A549 treated with AZD9567 at 1 μM for 4 hours (cell line): Measurements from ENCODE around the gene TXNIP. TPM values are rescaled to one million over a fixed set of nuclear protein-coding genes. Genes with fewer than 3 reads are reported as not detected.

Experiments
- total RNA-seq: library from RNA; stranded (reverse); fragments of 200-300 nt; extraction: Qiagen RNA extraction; gene quantifications from 5 replicates; pipeline ENCODE4 v1.2.3, GENCODE V29; 2022; ENCODE audit not compliant: insufficient read depth

Gene TXNIP, protein sequence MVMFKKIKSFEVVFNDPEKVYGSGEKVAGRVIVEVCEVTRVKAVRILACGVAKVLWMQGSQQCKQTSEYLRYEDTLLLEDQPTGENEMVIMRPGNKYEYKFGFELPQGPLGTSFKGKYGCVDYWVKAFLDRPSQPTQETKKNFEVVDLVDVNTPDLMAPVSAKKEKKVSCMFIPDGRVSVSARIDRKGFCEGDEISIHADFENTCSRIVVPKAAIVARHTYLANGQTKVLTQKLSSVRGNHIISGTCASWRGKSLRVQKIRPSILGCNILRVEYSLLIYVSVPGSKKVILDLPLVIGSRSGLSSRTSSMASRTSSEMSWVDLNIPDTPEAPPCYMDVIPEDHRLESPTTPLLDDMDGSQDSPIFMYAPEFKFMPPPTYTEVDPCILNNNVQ
- total RNA-seq = 0.14 to 2.3 TPM (median 0.22 TPM) in 5 replicates

GRCh38 chr1:145996433-145997015, at the start of gene TXNIP:
Gene TXNIP (minus strand): TSS chr1:145996579. CDS start chr1:145996266, 313 bp downstream.

GRCh38 chr1:146021622-146022402, 25.4 kb upstream of the TXNIP start, which contains the start of gene HJV:
Gene HJV (minus strand): TSS chr1:146021735. CDS start chr1:146020231, 1,504 bp downstream.

GRCh38 chr1:145964328-145965118, 31.9 kb downstream of the TXNIP start, which contains the start of the genes ANKRD34A and POLR3GL:
Gene ANKRD34A (minus strand): TSS chr1:145964575. CDS start chr1:145961759, 2,816 bp downstream.
Gene POLR3GL (plus strand): TSS chr1:145964690. CDS start chr1:145974866, 10,176 bp downstream.

GRCh38 chr1:145957443-145958319, 38.7 kb downstream of the TXNIP start, which contains the start of gene LIX1L:
Gene LIX1L (minus strand): TSS chr1:145958017. CDS start chr1:145957927, 90 bp downstream.

Other genes starting within 250 kb of the TXNIP start
- gene RNF115, start 172.5 kb downstream of the TXNIP start, total RNA-seq = 12.3 to 15.7 TPM (median 12.3 TPM) in 5 replicates
- 33.2 to 43.4 TPM (median 36.7 TPM) in 5 replicates for gene POLR3C, start 172.4 kb downstream of the TXNIP start, total RNA-seq
- 5.1 to 6.4 TPM (median 5.9 TPM) in 5 replicates for gene NUDT17, start 150.9 kb downstream of the TXNIP start, total RNA-seq
- gene PIAS3, start 137.5 kb downstream of the TXNIP start, total RNA-seq = 31.8 to 47.9 TPM (median 37.4 TPM) in 5 replicates
- gene ANKRD35, start 110.7 kb downstream of the TXNIP start, total RNA-seq = not detected in 5 replicates
- gene ITGA10, start 86.5 kb downstream of the TXNIP start, total RNA-seq = 0.58 to 1.3 TPM (median 0.92 TPM) in 4 of 5 replicates, not detected in the other
- 31.0 to 36.0 TPM (median 33.0 TPM) in 5 replicates for gene PEX11B, start 77.9 kb downstream of the TXNIP start, total RNA-seq
- gene RBM8A, start 69.1 kb downstream of the TXNIP start, total RNA-seq = 188 to 233 TPM (median 231 TPM) in 5 replicates
- 9.8 to 15.5 TPM (median 10.1 TPM) in 5 replicates for gene LIX1L, start 38.6 kb downstream of the TXNIP start, total RNA-seq
- gene ANKRD34A, start 32.0 kb downstream of the TXNIP start, total RNA-seq = 0.16 to 0.27 TPM (median 0.18 TPM) in 4 of 5 replicates, not detected in the other
- 10.9 to 13.8 TPM (median 11.5 TPM) in 5 replicates for gene POLR3GL, start 31.9 kb downstream of the TXNIP start, total RNA-seq
- not detected in 5 replicates for gene HJV, start 25.2 kb upstream of the TXNIP start, total RNA-seq
- 0.71 to 0.85 TPM (median 0.75 TPM) in 5 replicates for gene NBPF10, start 148.2 kb upstream of the TXNIP start, total RNA-seq
- 14.4 to 21.8 TPM (median 19.7 TPM) in 5 replicates for gene NOTCH2NLA, start 232.4 kb upstream of the TXNIP start, total RNA-seq